Gastrocnemius medialis (tissue), 4 donors: Measurements from ENCODE around the gene EXOC2.

Source experiments
- CTCF ChIP-seq, 5 experiments: fragments of 450-650 bp in 3 of 5; fragments of 200-600 bp in 2 of 5; sonication (generic) in 2 of 5; IDR thresholded peaks in 4 of 5; conservative IDR thresholded peaks in 1 of 5; 1 replicate in 4 of 5; 2 replicates in 1 of 5; pipeline ENCODE4 v1.5.1; 2016 to 2019; ENCODE audit warnings: antibody characterized with exemption in 5 of 5, mild to moderate bottlenecking in 3 of 5, moderate library complexity in 3 of 5
- POLR2A ChIP-seq, 2 donors: fragments of 450-650 bp; IDR thresholded peaks; one replicate each; pipeline ENCODE4 v1.6.1; 2017; ENCODE audit warnings: antibody characterized with exemption in 2 of 2, mild to moderate bottlenecking in 2 of 2, moderate library complexity in 2 of 2

- no peak for TF ChIP-seq CTCF (IDR thresholded peaks at IDR 0.05 in 4 of 5, conservative IDR thresholded peaks at IDR 0.05 in 1 of 5)
- no peak for TF ChIP-seq POLR2A (IDR thresholded peaks at IDR 0.05)
These were observed 20.4 kb upstream of the EXOC2 start for GRCh38 chr6:713351-713750.
